A549 (cell line): Measurements from ENCODE around the gene IDH2.

Source experiments
- CTCF ChIP-seq: fragments of >200 bp; sonication (Bioruptor Twin); formaldehyde crosslinking; IDR thresholded peaks from 3 replicates; pipeline ENCODE4 v1.5.1; 2016
- HDAC2 ChIP-seq: fragments of 200-600 bp; sonication (generic); IDR thresholded peaks from 2 replicates; pipeline ENCODE4 v1.6.1; 2016
- JUNB ChIP-seq: fragments of >200 bp; sonication (Bioruptor Twin); formaldehyde crosslinking; IDR thresholded peaks from 2 replicates; pipeline ENCODE4 v1.6.1; 2016
- NR3C1 ChIP-seq: fragments of >200 bp; sonication (Bioruptor Twin); formaldehyde crosslinking; IDR thresholded peaks from 3 replicates; pipeline ENCODE4 v1.6.1; 2017
- POLR2A ChIP-seq: IDR thresholded peaks from 2 replicates; pipeline ENCODE4 v1.6.1; 2012; ENCODE audit warnings: mild to moderate bottlenecking, low read length
- TF ChIP-seq, protein P1 (sequence below): IDR thresholded peaks from 2 replicates; pipeline ENCODE4 v1.6.1; 2012

DNA sequence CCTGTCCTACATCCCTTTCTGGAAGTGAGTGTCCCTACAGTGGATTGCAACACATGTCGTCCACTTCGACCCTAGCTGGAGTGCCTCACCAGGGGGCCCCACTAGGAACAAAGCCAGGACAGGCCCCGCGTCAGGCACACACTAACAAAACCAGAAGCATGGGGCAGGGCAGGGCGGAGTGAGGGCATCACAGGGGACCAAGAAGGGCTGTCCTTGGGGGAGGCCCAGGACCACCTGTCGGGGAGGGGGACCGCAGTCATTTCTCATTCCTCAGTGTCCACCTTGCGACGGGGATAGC is 21.9 kb downstream of the IDH2 start:
- TF ChIP-seq, protein P1, sequence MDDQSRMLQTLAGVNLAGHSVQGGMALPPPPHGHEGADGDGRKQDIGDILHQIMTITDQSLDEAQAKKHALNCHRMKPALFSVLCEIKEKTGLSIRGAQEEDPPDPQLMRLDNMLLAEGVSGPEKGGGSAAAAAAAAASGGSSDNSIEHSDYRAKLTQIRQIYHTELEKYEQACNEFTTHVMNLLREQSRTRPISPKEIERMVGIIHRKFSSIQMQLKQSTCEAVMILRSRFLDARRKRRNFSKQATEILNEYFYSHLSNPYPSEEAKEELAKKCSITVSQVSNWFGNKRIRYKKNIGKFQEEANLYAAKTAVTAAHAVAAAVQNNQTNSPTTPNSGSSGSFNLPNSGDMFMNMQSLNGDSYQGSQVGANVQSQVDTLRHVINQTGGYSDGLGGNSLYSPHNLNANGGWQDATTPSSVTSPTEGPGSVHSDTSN, result no peak
- TF ChIP-seq CTCF, result no peak
- TF ChIP-seq POLR2A, result no peak
- no peak for TF ChIP-seq NR3C1
- TF ChIP-seq HDAC2, result no peak
- no peak for TF ChIP-seq JUNB
